ENCODE results near the gene CYP4F2. TPM values are rescaled to one million over a fixed set of nuclear protein-coding genes. Genes with fewer than 3 reads are reported as not detected.

CYP4F2 gene
- polyA plus RNA-seq, 1 of the 3 experiments (the other 2 are of a cell fraction), result not detected

GRCh38 chr19:15850385-15850784 is 47.5 kb downstream of the CYP4F2 start:
- DNase-seq, result no peak
- no peaks in the 10 kb centered on the region for H3K9me2 ChIP-seq
- WGBS (ENCODE audit: low lambda C conversion rate), result 2% methylated on average over 3 of the region's 3 CpGs

More at GRCh38 chr19:15850385-15850784, 47.5 kb downstream of the CYP4F2 start:
- no peaks in the 10 kb centered on the region for H3F3A ChIP-seq (replicated peaks; ENCODE audit: insufficient read depth)
- peaks cover 13% of the 10 kb centered on the region; the same call in 1 of the 2 replicates for H3K27me3 ChIP-seq (ENCODE audit: insufficient read depth)
- no peak overlapping the region for H2AFZ ChIP-seq (ENCODE audit: low read depth)
- no peaks in the 10 kb centered on the region for H3K9me3 ChIP-seq
- no peaks in the 10 kb centered on the region for H3K79me2 ChIP-seq (ENCODE audit: insufficient read depth)
- no peaks in the 10 kb centered on the region for H4K20me1 ChIP-seq (ENCODE audit: insufficient read depth)
- TF ChIP-seq GATA2 (CRISPR knock-in tag; IDR thresholded peaks at IDR 0.05) (no peak), SIN3A (IDR thresholded peaks at IDR 0.05; ENCODE audit: borderline replicate concordance, low read depth, low read length) (no peak), RXRA (IDR thresholded peaks at IDR 0.05; ENCODE audit: borderline replicate concordance, low read depth) (no peak), ZBTB33 (IDR thresholded peaks at IDR 0.05; ENCODE audit: borderline replicate concordance, low read depth) (no peak), TAF1 (IDR thresholded peaks at IDR 0.05; ENCODE audit: borderline replicate concordance, low read depth, low read length) (no peak), NRF1 (IDR thresholded peaks at IDR 0.05; ENCODE audit: low read depth, low read length) (no peak), MAX (IDR thresholded peaks at IDR 0.05; ENCODE audit: low read depth) (no peak), MXI1 (IDR thresholded peaks at IDR 0.05; ENCODE audit: low read depth, low read length) (no peak), FOXJ3 (CRISPR knock-in tag; IDR thresholded peaks at IDR 0.05) (no peak), RCOR1 (IDR thresholded peaks at IDR 0.05; ENCODE audit: low read length) (no peak), ELF1 (IDR thresholded peaks at IDR 0.05) (no peak), TEAD4 (IDR thresholded peaks at IDR 0.05; ENCODE audit: borderline replicate concordance, insufficient read depth) (no peak), JUND (IDR thresholded peaks at IDR 0.05) (no peak), RFX5 (IDR thresholded peaks at IDR 0.05; ENCODE audit: low read length) (no peak), SMC3 (IDR thresholded peaks at IDR 0.05; ENCODE audit: low read depth, low read length) (no peak), FOSL2 (IDR thresholded peaks at IDR 0.05; ENCODE audit: borderline replicate concordance, low read depth) (no peak), USF1 (IDR thresholded peaks at IDR 0.05; ENCODE audit: borderline replicate concordance, low read depth) (no peak), POLR2AphosphoS5 (IDR thresholded peaks at IDR 0.05; ENCODE audit: low read depth, low read length) (no peak)
- TF ChIP-seq, protein P1, sequence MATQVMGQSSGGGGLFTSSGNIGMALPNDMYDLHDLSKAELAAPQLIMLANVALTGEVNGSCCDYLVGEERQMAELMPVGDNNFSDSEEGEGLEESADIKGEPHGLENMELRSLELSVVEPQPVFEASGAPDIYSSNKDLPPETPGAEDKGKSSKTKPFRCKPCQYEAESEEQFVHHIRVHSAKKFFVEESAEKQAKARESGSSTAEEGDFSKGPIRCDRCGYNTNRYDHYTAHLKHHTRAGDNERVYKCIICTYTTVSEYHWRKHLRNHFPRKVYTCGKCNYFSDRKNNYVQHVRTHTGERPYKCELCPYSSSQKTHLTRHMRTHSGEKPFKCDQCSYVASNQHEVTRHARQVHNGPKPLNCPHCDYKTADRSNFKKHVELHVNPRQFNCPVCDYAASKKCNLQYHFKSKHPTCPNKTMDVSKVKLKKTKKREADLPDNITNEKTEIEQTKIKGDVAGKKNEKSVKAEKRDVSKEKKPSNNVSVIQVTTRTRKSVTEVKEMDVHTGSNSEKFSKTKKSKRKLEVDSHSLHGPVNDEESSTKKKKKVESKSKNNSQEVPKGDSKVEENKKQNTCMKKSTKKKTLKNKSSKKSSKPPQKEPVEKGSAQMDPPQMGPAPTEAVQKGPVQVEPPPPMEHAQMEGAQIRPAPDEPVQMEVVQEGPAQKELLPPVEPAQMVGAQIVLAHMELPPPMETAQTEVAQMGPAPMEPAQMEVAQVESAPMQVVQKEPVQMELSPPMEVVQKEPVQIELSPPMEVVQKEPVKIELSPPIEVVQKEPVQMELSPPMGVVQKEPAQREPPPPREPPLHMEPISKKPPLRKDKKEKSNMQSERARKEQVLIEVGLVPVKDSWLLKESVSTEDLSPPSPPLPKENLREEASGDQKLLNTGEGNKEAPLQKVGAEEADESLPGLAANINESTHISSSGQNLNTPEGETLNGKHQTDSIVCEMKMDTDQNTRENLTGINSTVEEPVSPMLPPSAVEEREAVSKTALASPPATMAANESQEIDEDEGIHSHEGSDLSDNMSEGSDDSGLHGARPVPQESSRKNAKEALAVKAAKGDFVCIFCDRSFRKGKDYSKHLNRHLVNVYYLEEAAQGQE (IDR thresholded peaks at IDR 0.05; ENCODE audit: low read depth, low read length), result no peak
- H3K9ac ChIP-seq, result no peak overlapping the region
- no peaks in the 10 kb centered on the region for H3K36me3 ChIP-seq (replicated peaks in 1 of 2; ENCODE audit: control insufficient read depth in 1 of 2, insufficient read depth in 2 of 2, low read length in 1 of 2)
- no peak overlapping the region for H3K4me2 ChIP-seq
- POLR2A ChIA-PET, result no interaction called here
- no peak overlapping the region for H3K4me3 ChIP-seq (ENCODE audit: low read depth in 2 of 2, low read length in 1 of 2)
- no peak overlapping the region for H3K27ac ChIP-seq (ENCODE audit: low read depth in 2 of 2, low read length in 1 of 2)
- H3K4me1 ChIP-seq (ENCODE audit: control insufficient read depth in 1 of 2, insufficient read depth in 2 of 2, low read depth in 1 of 2, low read length in 1 of 2), result no peaks in the 10 kb centered on the region
- CTCF ChIA-PET, result no interaction called here

All from SK-N-SH (cell line).